WTC11 (cell line): Measurements from ENCODE around the gene CFHR1. TPM values are rescaled to one million over a fixed set of nuclear protein-coding genes. Genes with fewer than 3 reads are reported as not detected.

Source experiments
- ATAC-seq: fragments of 200-7000 bp; cut with Tn5 transposase; 2 replicates; pipeline ENCODE4 v1.10.0; 2021; ENCODE audit warnings: mild to moderate bottlenecking, moderate library complexity
- CTCF ChIA-PET: fragments of 300-600 bp; sonication (Branson Sonifier 250); formaldehyde crosslinking; loops from one replicate; lab custom pipeline; 2021; ENCODE audit warnings: antibody characterized with exemption; lab: Charles Lee
- POLR2A ChIA-PET: fragments of 350-600 bp; sonication (Branson Sonifier 250); formaldehyde crosslinking; loops from one replicate; lab custom pipeline; 2021; ENCODE audit warnings: antibody characterized with exemption; lab: Charles Lee
- DNase-seq: peaks from one replicate; pipeline ENCODE4 v3.0.0; 2021; ENCODE audit warnings: low spot score
- H3K27ac Mint-ChIP-seq: 2 replicates; pipeline ENCODE4 v1.8.0; 2021; ENCODE audit warnings: mixed read lengths
- H3K27me3 Mint-ChIP-seq: 2 replicates; pipeline ENCODE4 v1.8.0; 2021; ENCODE audit warnings: low read depth, mild to moderate bottlenecking, moderate library complexity, mixed read lengths
- H3K36me3 Mint-ChIP-seq: 2 replicates; pipeline ENCODE4 v1.8.0; 2021; ENCODE audit warnings: mixed read lengths
- H3K4me1 Mint-ChIP-seq: 2 replicates; pipeline ENCODE4 v1.8.0; 2022; ENCODE audit warnings: mixed read lengths
- H3K4me3 Mint-ChIP-seq: 2 replicates; pipeline ENCODE4 v1.8.0; 2021; ENCODE audit warnings: mild to moderate bottlenecking, moderate library complexity, mixed read lengths
- H3K9me3 Mint-ChIP-seq: 2 replicates; pipeline ENCODE4 v1.8.0; 2021; ENCODE audit warnings: mixed read lengths
- E2F4 ChIP-seq: sonication (generic); formaldehyde crosslinking; IDR thresholded peaks from 2 replicates; pipeline ENCODE4 v1.8.1; 2022; ENCODE audit warnings: low read depth, mild to moderate bottlenecking, moderate library complexity, missing genetic modification reagents, borderline replicate concordance
- IRF2 ChIP-seq: sonication (generic); formaldehyde crosslinking; IDR thresholded peaks from 2 replicates; pipeline ENCODE4 v1.8.0; 2022; ENCODE audit warnings: low read depth, missing genetic modification reagents, borderline replicate concordance
- NR1H2 ChIP-seq: sonication (generic); formaldehyde crosslinking; IDR thresholded peaks from 2 replicates; pipeline ENCODE4 v1.9.0; 2021; ENCODE audit warnings: mild to moderate bottlenecking, moderate library complexity, missing genetic modification reagents
- NR3C1 ChIP-seq: sonication (generic); formaldehyde crosslinking; conservative IDR thresholded peaks from 2 replicates; pipeline ENCODE4 v1.8.1; 2023; ENCODE audit warnings: low read depth, mild to moderate bottlenecking, missing genetic modification reagents
- OVOL2 ChIP-seq: fragments of 250-450 bp; sonication (Bioruptor Pico); IDR thresholded peaks from 2 replicates; pipeline ENCODE4 v1.9.0; 2021; ENCODE audit warnings: mild to moderate bottlenecking, borderline replicate concordance
- PRDM15 ChIP-seq: sonication (generic); formaldehyde crosslinking; IDR thresholded peaks from 2 replicates; pipeline ENCODE4 v1.8.0; 2022; ENCODE audit warnings: missing genetic modification reagents
- USF2 ChIP-seq: sonication (generic); formaldehyde crosslinking; IDR thresholded peaks from 2 replicates; pipeline ENCODE4 v1.8.1; 2023; ENCODE audit warnings: mild to moderate bottlenecking, missing genetic modification reagents, moderate library complexity
- ZMAT4 ChIP-seq: fragments of 250-450 bp; sonication (Bioruptor Pico); IDR thresholded peaks from 2 replicates; pipeline ENCODE4 v1.9.0; 2021; ENCODE audit warnings: mild to moderate bottlenecking
- ZNF219 ChIP-seq: sonication (generic); formaldehyde crosslinking; IDR thresholded peaks from 2 replicates; pipeline ENCODE4 v1.8.0; 2023; ENCODE audit warnings: missing genetic modification reagents, mild to moderate bottlenecking, borderline replicate concordance
- ZNF232 ChIP-seq: sonication (generic); formaldehyde crosslinking; IDR thresholded peaks from 2 replicates; pipeline ENCODE4 v1.8.0; 2022; ENCODE audit warnings: mild to moderate bottlenecking, missing genetic modification reagents
- ZNF512 ChIP-seq: sonication (generic); formaldehyde crosslinking; IDR thresholded peaks from 2 replicates; pipeline ENCODE4 v1.8.1; 2022; ENCODE audit warnings: missing genetic modification reagents, borderline replicate concordance
- total RNA-seq: library from RNA; stranded (reverse); gene quantifications from 3 replicates; pipeline ENCODE4 v1.2.3, GENCODE V29; 2021

The CFHR1 gene
- total RNA-seq, 1 experiment from 2014 or later: 0.20 TPM

GRCh38 chr1:196860323-196860884, 40.9 kb downstream of the CFHR1 start:
- POLR2A ChIA-PET: no interaction called here
- no peaks in the 10 kb centered on the region for H3K4me1 Mint-ChIP-seq
- DNase-seq (no peak), ATAC-seq (no peak)
- H3K27ac Mint-ChIP-seq: no peak overlapping the region
- H3K27me3 Mint-ChIP-seq: no peaks in the 10 kb centered on the region
- no peak overlapping the region for H3K4me3 Mint-ChIP-seq
- H3K9me3 Mint-ChIP-seq: peaks cover 6% of the 10 kb centered on the region; the same call in 1 of the 2 replicates
- no peaks in the 10 kb centered on the region for H3K36me3 Mint-ChIP-seq
- CTCF ChIA-PET: no interaction called here
- TF ChIP-seq ZNF232 (no peak), E2F4 (CRISPR knock-in tag) (no peak), IRF2 (CRISPR knock-in tag) (no peak)
- TF ChIP-seq, all 79 proteins: peak for 0

- POLR2A ChIA-PET: no interaction called here
- no peak overlapping the region for H3K4me3 Mint-ChIP-seq
Measured at GRCh38 chr1:196861429-196861828, 41.9 kb downstream of the CFHR1 start.

More at GRCh38 chr1:196861429-196861828, 41.9 kb downstream of the CFHR1 start:
- DNase-seq (no peak), ATAC-seq (no peak)
- no peaks in the 10 kb centered on the region for H3K36me3 Mint-ChIP-seq
- H3K27me3 Mint-ChIP-seq: no peaks in the 10 kb centered on the region
- no peaks in the 10 kb centered on the region for H3K4me1 Mint-ChIP-seq
- H3K27ac Mint-ChIP-seq: no peak overlapping the region
- TF ChIP-seq NR3C1: no peak
- TF ChIP-seq USF2: no peak
- no peak for TF ChIP-seq PRDM15
- no peak for TF ChIP-seq ZNF512
- no peak for TF ChIP-seq ZMAT4 (CRISPR knock-in tag)
- no peak for TF ChIP-seq ZNF219
- TF ChIP-seq OVOL2 (CRISPR knock-in tag): no peak
- no peak for TF ChIP-seq NR1H2 (CRISPR knock-in tag)
- peaks cover 6% of the 10 kb centered on the region; the same call in 1 of the 2 replicates for H3K9me3 Mint-ChIP-seq
- CTCF ChIA-PET: no interaction called here
